ENCODE measurements around the gene TMC4.

Gene TMC4

GRCh38 chr19:54152878-54153524, 20.0 kb downstream of the TMC4 start:
- DNase-seq = no peak

- no peak for DNase-seq
These were observed 20.7 kb downstream of the TMC4 start for GRCh38 chr19:54152267-54152666.

- DNase-seq = no peak
These were observed 21.5 kb downstream of the TMC4 start for GRCh38 chr19:54151362-54152035.

- no peak for DNase-seq
These were observed 23.7 kb downstream of the TMC4 start for GRCh38 chr19:54149021-54149812.

GRCh38 chr19:54148158-54148557, 24.8 kb downstream of the TMC4 start:
- DNase-seq = no peak

- DNase-seq = no peak
These were observed 25.3 kb downstream of the TMC4 start for GRCh38 chr19:54147676-54148075.

- DNase-seq = no peak
These were observed 27.3 kb downstream of the TMC4 start for GRCh38 chr19:54145541-54146158.

- no peak for DNase-seq
These were observed 30.7 kb downstream of the TMC4 start for GRCh38 chr19:54142166-54142780.

- no peak for DNase-seq
These were observed 31.6 kb downstream of the TMC4 start for GRCh38 chr19:54141356-54141755.

- DNase-seq = peak; percentile 51
These were observed 34.3 kb downstream of the TMC4 start for GRCh38 chr19:54138489-54139256.

GRCh38 chr19:54137699-54138488, 35.1 kb downstream of the TMC4 start, which contains the start of gene CNOT3:
CNOT3 (plus strand) TSS chr19:54137762; CDS start chr19:54142979, 5,217 bp downstream.
- DNase-seq = peak; percentile 51

- peak; percentile 100 for DNase-seq
These were observed 35.9 kb downstream of the TMC4 start for GRCh38 chr19:54136864-54137698.

GRCh38 chr19:54136086-54136863, 36.7 kb downstream of the TMC4 start:
- peak; percentile 83 for DNase-seq

GRCh38 chr19:54133957-54134590, 38.9 kb downstream of the TMC4 start:
- no peak for DNase-seq

GRCh38 chr19:54133312-54133956, 39.5 kb downstream of the TMC4 start:
- DNase-seq = peak; percentile 56

- DNase-seq = no peak
These were observed 43.4 kb downstream of the TMC4 start for GRCh38 chr19:54129617-54129996.

- DNase-seq = no peak
These were observed 44.0 kb downstream of the TMC4 start for GRCh38 chr19:54128796-54129616.

GRCh38 chr19:54128441-54128725, 44.6 kb downstream of the TMC4 start:
- no peak for DNase-seq
